HFF-Myc (cell line): ENCODE data around the gene OR4C12.
"Not testable (repeated sequence)": the region's sequence is repeated elsewhere in the genome, so short reads cannot be mapped to it uniquely, and the experiment has no call there.

Experiments used
- DNase-seq: peaks from one replicate; pipeline ENCODE4 v3.0.0-alpha.2; 2011; ENCODE audit warnings: low read depth; ENCODE audit errors: extremely low read depth
- H3K4me3 ChIP-seq: replicated peaks from 2 replicates; pipeline ENCODE4 v1.5.1; 2011; ENCODE audit warnings: low read depth, mild to moderate bottlenecking, control low read depth, low read length
- CTCF ChIP-seq: IDR thresholded peaks from 2 replicates; pipeline ENCODE4 v1.5.1; 2012; ENCODE audit warnings: mild to moderate bottlenecking, low read depth, low read length, control low read depth; ENCODE audit errors: missing control alignments

OR4C12 gene

GRCh38 chr11:49982435-49982834, at the start of gene OR4C12:
Gene OR4C12 (minus strand): TSS chr11:49982535. CDS start chr11:49982501, 34 bp downstream.
- not testable (repeated sequence) for H3K4me3 ChIP-seq, DNase-seq

GRCh38 chr11:50030193-50030592, 47.9 kb upstream of the OR4C12 start:
- no peak overlapping the region for H3K4me3 ChIP-seq
- DNase-seq = no peak

GRCh38 chr11:49995565-49995964, 13.2 kb upstream of the OR4C12 start:
- no peak overlapping the region for H3K4me3 ChIP-seq
- TF ChIP-seq CTCF = peak; percentile 45

More at GRCh38 chr11:50030193-50030592, 47.9 kb upstream of the OR4C12 start:
- TF ChIP-seq CTCF = no peak

GRCh38 chr11:49973439-49973838, 8.9 kb downstream of the OR4C12 start:
- H3K4me3 ChIP-seq, DNase-seq: not testable (repeated sequence)

More at GRCh38 chr11:49995565-49995964, 13.2 kb upstream of the OR4C12 start:
- DNase-seq = peak; percentile 31

- no peak for DNase-seq
- TF ChIP-seq CTCF = no peak
- no peak within 1 kb of the TSS for H3K4me3 ChIP-seq
Measured at GRCh38 chr11:49952091-49952490, 30.2 kb downstream of the OR4C12 start, which contains the start of gene OR4C13. Gene OR4C13 (plus strand): TSS chr11:49952391. CDS start chr11:49952423, 32 bp downstream.

GRCh38 chr11:49948701-49949100, 33.6 kb downstream of the OR4C12 start:
- DNase-seq, H3K4me3 ChIP-seq: not testable (repeated sequence)
